ENCODE measurements around the gene SRSF7.
A peak's percentile ranks its signal among the peaks of the same experiment; 100 is the strongest.
"Not testable (repeated sequence)": the region's sequence is repeated elsewhere in the genome, so short reads cannot be mapped to it uniquely, and the experiment has no call there.

SRSF7 gene

DNA sequence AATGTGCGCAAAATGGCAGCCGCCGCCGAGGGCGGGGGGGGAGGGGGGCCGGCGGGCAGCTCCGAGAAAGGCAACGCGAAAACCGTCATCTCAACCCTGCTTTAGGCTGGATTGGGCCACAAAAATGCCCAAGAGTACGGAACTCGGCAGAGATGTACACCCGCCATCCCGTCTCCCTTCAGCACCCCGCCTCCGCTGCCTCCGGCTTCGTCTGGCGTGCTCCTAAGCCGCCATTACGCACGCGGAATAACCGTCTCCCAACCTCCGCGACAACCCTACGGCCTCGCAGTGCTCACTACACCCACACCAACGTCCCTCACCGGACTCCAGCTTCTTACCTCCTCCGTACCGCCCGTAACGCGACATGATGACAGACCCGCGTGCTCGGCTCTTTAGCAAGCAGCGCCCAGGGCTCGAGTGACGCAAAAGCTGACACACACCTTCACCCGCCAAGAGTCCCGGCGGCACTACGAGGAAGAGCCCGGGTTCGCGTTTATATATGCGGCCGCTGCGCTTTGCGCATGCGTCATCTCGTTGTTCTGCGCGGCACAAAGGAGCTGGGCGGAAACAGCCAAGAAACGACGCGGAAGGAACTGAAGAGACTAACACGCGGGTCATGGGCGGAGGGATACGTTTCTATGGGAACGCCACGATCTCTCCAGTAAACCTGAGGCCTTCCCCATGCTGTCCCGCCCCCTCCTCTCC lies at the start of gene SRSF7:
Gene SRSF7, minus strand, starts transcription at position 471 of the 705 bp plus-strand sequence. Its CDS starts 105 bp downstream, at position 366.
- DNase-seq, result peak; percentile 71 to 98 (median 95)

DNA sequence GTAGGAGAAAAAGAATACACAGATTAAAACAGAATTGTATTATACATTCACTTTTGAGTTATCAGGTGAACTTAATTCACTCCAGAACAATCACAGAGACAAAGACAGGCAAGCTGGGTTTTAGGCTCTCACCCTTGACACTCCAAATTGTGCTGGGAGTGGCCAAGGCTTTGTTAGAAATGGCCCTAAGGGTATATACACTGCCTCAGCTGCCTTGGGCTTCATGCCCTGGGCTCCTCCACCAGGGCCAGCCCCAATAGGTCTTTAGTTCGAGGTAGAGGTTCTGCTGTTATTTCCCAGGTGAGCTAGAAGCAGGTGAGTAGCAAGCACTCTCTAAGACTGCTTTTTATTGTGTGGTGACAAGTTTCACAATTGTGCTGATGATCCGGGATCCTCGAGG lies 46.8 kb upstream of the SRSF7 start:
- DNase-seq, result no peak

DNA sequence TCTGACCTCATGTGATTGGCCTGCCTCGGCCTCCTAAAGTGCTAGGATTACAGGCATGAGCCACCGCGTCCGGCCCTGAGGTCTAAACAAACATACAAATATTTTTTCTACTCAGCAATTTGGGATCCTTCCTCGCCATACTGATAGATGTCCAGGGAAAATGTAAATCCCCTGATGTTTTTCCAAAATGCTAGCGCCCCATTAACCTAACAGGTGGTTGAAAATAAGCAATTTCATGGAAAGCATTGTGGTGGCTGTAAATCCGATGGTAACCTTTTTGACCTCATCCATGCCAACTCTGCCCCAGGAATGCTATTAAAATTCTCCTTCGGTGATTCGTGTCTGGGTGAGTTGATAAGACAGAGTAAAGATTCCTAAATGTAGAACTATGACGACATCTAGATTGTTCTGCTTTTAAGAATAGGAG lies 46.1 kb upstream of the SRSF7 start:
- DNase-seq, result no peak

DNA sequence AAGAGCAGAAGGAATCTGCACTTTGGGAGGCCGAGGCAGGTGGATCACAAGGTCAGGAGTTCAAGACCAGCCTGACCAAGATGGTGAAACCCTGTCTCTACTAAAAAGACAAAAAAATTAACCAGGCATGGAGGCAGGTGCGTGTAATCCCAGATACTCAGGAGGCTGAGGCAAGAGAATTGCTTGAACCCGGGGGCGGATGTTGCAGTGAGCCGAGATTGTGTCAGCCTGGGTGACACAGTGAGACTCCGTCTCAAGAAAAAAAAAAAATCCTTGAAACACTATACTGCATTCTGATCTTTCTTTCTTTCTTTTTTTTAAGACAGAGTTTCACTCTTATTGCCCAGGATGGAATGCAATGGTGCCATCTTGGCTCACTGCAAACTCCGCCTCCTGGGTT lies 43.9 kb upstream of the SRSF7 start:
- DNase-seq, result peak in 2 of 56 donors; percentile 0 to 3

DNA sequence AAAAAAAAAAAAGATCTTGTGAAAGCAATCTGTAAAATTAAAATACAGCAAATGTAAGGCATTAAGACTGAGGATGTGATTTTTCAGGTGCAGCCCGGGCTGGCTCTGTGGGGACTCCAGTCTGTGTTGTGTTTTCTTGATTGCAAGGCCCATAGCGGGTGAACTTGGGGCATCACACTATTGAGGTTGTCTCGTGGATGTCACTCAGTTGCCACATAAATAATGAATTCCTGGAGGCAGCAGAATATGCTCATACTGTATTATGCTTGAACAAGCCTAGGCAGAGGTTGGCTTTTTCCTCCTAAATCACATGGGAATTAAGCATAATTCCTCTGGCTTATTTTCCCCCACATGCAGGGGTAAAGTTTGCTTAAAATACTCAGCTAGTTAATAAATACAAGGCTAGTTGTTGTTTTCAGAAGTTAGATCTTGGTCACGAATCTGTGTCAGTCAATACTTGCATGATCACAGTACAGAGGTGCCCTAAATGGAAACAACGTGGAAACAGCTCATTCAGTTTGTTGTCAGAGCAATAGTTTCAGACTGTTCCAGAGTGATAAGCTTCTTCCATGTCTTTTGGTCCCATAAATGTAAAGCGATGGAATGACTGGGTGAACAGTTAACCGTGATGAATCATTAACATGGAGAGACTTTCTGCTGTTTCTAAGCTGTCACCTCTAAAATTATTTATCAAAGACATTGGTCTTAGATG lies 43.2 kb upstream of the SRSF7 start:
- no peak for DNase-seq

DNA sequence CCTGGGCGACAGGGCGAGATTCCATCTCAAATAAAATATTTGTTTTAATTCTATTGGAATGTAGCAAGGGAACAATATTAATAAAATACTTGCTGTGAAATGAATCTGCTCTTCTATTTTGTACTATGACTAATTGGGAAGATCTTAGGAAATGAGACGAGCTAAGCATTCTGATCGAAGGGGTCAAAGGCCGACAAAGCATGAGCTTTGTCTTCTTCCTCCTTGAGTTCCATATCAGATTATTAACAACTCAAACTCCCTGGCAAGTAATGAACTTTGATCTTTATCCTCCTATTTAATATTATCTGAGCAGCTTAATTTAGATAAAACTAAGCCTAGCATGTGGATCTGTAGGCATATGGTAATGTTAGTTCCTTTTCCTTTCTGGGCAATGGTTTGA lies 42.4 kb upstream of the SRSF7 start:
- no peak for DNase-seq

DNA sequence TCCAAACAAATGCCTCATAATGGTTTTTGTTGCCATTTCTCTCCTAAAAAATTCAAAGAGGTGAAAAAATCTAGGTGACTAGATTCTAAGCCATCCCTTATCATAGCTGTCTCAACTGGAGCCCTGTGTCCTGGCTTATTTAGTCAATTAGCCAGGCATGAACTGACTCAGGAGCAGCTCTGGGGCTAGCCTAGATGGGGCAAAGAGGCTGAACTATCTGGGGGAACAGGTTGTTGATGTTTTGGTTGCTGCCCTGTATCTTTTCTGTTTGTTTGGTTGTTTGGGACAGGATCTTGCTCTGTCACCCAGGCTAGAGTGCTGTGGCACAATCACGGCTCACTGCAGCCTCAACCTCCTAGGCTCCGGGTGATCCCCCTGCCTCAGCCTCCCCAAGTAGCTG lies 41.6 kb upstream of the SRSF7 start:
- no peak for DNase-seq

DNA sequence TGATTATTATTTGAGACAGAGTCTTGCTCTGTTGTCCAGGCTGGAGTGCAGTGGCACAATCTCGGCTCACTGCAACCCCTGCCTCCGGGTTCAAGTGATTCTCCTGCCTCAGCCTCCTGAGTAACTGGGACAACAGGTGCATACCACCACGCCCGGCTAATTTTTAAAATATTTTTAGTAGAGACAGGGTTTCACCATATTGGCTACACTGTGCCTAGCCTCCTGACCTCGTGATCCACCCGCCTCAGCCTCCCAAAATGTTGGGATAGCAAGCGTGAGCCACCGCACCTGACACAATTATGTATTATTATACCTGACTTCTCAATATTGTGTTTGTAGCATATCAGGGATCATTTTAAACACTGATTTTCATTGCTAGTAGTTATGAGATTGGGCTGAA lies 41.2 kb upstream of the SRSF7 start:
- DNase-seq, result not testable (repeated sequence)

DNA sequence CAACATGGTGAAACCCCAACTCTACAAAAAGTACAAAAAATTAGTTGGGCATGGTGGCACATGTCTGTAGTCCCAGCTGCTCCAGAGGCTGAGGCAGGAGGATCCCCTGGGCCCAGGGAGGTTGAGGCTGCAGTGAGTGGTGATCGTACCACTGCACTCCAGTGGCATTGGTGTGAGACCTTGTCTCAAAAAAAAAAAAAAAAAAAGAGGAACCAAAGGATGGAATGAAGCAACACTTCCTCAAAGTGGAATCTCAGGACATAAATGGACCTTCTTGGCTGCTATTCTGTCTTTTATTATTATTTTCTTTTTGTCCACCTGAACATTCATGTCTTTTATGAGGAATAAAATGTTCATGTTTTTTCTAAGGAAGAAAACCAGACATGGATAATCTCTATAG lies 40.6 kb upstream of the SRSF7 start:
- no peak for DNase-seq

DNA sequence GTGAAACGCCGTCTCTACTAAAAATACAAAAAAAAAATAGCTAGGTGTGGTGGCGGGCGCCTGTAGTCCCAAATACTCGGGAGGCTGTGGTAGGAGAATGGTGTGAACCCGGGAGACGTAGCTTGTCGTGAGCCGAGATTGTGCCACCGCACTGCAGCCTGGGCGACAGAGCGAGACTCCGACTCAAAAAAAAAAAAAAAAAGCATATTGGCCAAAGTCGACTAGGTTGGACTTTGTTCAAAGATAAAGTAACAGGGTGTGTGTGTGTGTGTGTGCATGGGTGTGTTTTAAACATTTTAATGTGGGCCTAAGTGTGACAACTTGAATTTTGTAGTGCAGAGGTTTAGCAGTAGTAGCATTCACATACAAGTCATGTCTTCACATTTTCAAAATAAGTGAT lies 38.5 kb upstream of the SRSF7 start:
- DNase-seq, result no peak

DNA sequence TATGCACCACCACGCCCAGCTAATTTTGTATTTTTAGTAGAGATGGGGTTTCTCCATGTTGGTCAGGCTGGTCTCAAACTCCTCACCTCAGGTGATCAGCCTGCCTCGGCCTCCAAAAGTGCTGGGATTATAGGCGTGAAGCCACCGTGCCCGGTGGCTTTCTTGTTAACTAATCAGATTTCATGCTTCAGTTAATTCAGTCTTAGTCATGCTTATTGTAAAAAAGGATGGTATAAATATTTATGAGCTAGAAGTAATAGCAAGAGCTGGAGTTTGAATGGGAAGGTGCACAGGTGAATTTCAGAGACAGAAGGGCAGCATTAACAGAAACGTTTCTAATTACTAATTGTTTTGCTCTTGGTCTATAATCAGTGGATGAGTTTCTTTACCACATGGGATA lies 37.1 kb upstream of the SRSF7 start:
- no peak for DNase-seq

DNA sequence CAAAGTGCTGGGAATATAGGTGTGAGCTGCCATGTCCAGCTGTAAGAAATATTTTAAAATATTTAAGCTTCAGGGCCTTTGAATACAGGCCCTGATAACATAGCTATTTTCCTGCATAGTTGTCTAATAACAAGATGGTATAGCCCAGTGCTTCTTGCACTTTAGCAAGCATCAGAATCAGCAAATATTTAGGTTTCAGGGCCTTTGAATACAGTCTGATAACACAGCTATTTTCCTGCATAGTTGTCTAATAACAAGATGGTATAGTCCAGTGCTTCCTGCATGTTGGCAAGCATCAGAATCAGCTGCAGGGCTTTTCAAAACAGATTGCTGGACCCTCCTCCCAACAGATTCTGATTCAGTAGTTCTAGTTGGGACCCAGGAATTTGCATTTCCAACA lies 32.4 kb upstream of the SRSF7 start:
- DNase-seq, result no peak

DNA sequence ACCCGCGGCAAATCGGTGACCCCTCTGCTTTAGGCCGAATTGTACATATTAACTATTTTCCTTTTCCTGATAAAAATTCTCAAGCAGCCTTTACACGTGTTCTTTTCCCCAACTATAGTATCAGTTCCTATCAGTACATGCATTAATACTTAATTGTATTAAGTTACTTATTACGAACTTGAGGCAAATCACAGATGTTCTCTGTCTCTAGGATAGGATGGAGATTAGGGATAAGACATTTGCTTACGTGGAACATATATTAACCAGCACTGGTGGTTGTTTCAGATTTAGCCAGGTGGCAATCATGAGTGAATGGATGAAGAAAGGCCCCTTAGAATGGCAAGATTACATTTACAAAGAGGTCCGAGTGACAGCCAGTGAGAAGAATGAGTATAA lies 27.5 kb upstream of the SRSF7 start:
- DNase-seq, result no peak

DNA sequence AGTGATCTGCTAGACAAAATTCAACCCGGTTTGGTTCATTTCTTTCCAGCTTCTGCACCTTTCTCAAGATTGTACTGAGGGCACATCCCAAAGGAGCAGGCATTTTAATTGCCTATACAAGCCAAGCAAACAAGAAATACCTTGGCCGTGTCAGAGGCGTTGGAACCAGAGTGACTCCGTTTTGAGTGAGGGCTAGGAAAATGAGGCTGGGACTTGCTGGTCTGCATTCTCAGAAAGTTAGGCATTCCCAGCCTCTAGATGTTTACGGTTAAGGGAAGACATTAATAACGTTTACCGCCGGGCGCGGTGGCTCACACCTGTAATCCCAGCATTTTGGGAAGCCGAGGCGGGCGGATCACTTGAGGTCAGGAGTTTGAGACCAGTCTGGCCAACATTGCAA lies 25.4 kb upstream of the SRSF7 start:
- no peak for DNase-seq

DNA sequence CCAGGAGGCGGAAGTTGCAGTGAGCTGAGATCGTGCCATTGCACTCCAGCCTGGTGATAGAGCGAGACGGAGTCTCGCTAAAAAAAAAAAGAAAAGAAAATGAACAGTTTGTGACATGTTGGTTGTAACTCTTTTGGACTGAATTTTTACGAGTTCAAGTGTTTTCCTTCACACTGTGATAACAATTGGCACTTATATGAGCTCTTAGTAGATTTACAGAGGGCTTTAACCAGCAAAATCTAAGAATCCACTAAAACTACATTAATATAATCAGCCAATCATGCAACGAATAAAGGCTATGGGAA lies 24.7 kb upstream of the SRSF7 start:
- DNase-seq, result no peak

DNA sequence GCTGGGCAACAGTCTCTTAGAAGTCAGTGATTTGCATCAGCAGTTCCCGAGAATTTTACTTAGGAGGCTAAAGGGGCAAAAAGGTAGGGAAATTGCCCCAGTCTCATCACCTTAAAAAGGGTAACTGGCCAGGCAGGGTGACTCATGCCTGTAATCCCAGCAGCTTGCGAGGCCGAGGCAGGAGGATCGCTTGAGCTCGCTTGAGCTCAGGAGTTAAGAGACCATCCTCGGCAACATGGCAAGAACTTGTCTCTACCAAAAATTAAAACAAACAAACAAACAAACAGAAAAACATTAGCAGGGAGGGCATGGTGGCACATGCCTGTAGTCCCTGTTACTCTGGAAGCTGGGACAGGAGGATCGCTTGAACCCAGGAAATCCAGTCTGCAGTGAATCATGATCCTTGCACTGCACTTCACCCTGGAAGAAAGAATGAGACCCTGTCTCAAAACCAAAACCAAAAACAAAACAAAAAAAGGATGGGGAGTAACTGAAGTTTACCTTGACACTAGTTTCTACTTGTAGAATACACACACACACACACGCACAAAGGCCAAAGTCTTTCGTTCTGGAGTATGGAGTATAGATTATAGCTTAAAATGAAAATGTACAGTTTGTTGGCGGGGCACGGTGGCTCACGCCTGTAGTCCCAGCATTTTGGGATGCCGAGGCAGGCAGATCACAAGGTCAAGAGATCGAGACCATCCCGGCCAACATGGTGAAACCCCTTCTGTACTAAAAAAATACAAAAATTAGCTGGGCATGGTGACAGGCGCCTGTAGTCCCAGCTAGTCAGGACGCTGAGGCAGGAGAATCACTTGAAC lies 24.1 kb upstream of the SRSF7 start:
- DNase-seq, result no peak

DNA sequence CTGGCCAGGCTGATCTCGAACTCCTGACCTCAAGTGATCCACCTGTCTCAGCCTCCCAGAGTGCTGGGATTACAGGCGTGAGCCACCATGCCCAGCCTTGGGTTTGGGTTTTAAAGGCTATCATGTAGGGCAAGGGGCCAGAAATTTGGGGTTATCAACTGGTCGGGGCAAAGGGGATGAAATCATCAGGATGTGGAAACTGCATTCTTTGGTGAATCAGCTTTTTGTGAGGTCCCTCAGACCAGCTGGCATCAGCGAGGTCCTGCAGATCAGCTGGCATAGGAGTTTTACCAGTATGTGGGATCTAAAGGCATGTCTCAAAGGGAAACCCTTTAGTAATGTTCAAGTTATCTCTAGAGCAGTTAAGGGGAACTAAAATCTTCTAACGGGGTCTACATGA lies 20.5 kb upstream of the SRSF7 start:
- no peak for DNase-seq

DNA sequence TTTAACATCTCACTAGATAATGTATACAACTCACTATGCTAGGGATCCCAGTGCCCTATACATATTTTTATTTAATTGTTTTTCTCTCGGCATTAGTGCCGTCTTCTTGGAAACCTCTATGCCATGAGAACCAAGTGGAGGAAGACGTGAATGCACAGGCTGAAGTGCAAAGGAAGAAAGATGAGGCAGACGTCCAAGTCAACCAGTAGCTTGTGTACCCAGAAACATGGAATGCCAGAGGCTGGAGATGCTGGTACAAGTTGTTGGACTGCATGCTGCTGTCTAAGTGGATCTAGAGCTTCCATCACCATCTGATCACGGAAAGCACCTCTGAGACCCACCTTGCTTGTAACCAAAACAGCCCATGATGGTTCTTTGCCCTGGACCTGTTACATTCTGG lies 14.4 kb upstream of the SRSF7 start:
- DNase-seq, result no peak

DNA sequence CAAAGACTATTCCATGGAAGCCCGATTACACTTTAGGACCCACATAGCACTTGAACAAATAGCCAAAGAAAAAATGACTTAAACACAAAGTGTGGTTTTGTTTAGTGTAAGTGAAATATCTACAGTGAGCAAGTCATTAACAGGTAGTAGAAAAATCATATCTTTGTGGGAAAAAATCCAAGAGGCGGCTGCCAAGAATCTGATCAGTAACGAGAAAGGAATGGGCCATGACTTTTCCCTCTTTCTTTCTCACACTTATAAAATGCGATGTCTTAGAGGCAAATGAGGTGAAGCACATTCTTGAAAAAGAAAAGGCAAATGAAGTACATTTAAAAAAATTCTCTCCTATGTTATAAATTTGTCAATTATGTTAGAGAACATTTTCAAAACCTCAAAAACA lies 14.0 kb upstream of the SRSF7 start:
- DNase-seq, result no peak

DNA sequence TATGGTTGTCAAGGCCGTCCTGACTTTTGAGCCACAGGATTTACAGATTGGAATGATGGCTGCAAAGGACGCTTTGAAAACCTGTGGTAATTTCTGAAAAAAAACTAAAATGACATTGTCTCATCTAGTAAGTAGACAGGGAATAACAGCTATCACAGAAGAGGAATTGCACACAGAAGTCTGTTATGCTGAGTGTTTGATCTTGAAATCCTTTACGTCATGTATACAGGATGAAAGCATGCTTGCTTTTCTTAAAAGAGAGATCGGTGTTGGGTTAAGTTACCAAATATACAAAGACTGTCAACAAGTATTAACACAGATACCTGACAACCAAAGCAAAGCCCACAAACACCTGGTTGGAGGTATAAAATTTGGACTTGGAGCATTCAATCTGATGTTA lies 12.6 kb upstream of the SRSF7 start:
- DNase-seq, result no peak

DNA sequence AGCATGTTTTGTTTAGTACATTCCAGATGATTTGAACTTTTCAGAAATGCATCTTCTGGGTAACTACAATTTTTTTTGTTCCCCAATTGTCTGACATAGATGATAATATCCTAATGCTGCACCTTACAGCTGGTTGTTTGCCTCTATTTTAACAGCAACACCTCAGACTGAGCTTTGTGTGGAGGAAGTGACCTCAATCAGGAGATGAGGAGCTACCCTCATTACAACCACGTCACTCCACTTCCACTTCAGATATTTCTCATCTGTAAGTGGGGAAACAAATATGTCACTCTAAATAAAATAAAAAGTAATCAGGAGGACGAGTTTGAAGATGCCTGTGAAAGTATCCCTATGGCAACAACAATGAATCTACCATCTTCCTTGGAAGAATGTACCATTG lies 12.1 kb upstream of the SRSF7 start:
- DNase-seq, result no peak

DNA sequence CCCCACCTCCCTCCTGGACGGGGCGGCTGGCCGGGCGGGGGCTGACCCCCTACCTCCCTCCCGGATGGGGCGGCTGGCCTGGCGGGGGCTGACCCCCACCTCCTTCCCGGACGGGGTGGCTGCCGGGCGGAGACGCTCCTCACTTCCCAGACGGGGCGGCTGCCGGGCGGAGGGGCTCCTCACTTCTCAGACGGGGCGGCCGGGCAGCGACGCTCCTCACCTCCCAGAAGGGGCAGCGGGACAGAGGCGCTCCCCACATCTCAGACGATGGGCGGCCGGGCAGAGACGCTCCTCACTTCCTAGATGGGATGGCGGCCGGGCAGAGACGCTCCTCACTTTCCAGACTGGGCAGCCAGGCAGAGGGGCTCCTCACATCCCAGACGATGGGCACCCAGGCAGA lies 4.7 kb upstream of the SRSF7 start:
- not testable (repeated sequence) for DNase-seq

DNA sequence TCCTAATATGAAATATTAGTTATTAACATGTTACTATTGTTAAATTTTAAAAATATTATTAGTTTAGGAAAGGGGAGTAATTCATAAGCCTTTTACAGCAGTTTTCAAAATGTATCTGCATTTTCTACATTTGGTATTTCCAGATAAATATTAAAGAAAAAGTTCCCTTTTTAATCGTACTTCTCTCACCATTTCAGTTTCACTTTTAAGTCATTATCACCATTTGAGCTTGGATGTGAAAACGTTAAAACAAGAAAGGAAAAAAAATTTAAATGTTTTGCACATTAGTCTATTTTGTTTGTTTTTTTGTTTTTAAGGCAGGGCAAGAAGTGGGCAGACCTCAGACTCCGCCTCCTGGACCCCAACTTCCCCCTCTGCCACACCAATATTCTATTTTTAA lies 3.3 kb upstream of the SRSF7 start:
- DNase-seq, result no peak
